Measurements from ENCODE around the gene ANTXRL. TPM values are rescaled to one million over a fixed set of nuclear protein-coding genes. Genes with fewer than 3 reads are reported as not detected.

The ANTXRL gene
- total RNA-seq, 2 experiments from 2014 or later: 0.95 TPM; not detected in 1

DNA sequence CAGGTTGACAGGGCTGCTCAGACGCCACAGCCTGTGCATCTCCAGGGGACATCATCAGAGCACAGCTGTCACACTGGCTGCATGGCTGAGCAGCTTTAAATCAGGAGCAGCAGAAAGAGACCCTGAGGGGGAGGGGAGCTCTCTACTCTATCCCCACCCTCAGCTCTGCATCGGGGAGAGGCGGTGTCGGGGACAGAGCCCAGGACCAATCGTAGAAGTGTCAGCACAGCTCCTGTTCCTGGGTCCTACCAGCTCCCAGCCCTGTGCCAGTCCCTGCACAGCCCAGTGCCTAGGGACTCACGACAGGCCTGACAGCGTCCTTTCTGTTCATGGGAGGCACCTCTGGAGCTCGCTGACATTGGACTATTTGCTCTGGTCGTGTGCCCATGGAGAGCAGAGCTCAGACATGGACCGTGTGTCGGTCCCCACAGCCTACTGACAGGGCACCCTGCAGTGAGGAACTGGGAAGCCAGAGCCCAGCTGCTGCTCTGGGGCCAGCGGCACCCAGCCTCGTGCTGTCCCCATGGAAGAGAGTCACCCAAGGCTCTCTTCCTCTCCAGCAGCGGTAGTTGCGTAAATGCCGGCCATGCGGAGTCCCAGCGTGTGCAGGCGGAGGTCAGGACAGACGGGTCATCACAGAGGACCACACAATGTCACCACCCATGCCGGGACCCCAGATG is 20.4 kb upstream of the ANTXRL start:
- no peak for TF ChIP-seq EZH2phosphoT487 (IDR thresholded peaks at IDR 0.05; ENCODE audit: borderline replicate concordance, low read depth, low read length)
- TF ChIP-seq, protein P1, sequence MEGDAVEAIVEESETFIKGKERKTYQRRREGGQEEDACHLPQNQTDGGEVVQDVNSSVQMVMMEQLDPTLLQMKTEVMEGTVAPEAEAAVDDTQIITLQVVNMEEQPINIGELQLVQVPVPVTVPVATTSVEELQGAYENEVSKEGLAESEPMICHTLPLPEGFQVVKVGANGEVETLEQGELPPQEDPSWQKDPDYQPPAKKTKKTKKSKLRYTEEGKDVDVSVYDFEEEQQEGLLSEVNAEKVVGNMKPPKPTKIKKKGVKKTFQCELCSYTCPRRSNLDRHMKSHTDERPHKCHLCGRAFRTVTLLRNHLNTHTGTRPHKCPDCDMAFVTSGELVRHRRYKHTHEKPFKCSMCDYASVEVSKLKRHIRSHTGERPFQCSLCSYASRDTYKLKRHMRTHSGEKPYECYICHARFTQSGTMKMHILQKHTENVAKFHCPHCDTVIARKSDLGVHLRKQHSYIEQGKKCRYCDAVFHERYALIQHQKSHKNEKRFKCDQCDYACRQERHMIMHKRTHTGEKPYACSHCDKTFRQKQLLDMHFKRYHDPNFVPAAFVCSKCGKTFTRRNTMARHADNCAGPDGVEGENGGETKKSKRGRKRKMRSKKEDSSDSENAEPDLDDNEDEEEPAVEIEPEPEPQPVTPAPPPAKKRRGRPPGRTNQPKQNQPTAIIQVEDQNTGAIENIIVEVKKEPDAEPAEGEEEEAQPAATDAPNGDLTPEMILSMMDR (conservative IDR thresholded peaks at IDR 0.05; ENCODE audit: low read length): no peak
- no peak overlapping the region for H2AFZ ChIP-seq (ENCODE audit: low read length)
- ChIA-PET CTCF (ENCODE audit: unreplicated experiment) (interaction anchor here (0.7 to 2.0 kb wide), 3 partner anchors 33 to 181 kb away, joined by 3 to 5 read pairs (median 3); no protein-coding TSS in a partner anchor), POLR2A (interaction anchor here (0.8 to 1.5 kb wide), 4 partner anchors 8 to 33 kb away, joined by 3 to 6 read pairs (median 4); no protein-coding TSS in a partner anchor)
- H3K36me3 ChIP-seq (ENCODE audit: insufficient read depth, low read length): peaks cover 41% of the 10 kb centered on the region
- H3K4me1 ChIP-seq (ENCODE audit: insufficient read depth, low read length, poor library complexity, severe bottlenecking): peaks cover 54% of the 10 kb centered on the region
- no peaks in the 10 kb centered on the region for H3K9me3 ChIP-seq (ENCODE audit: low read length)
- intact Hi-C loops (cut with micrococcal nuclease; ENCODE audit: unreplicated experiment): loop anchor here (10.0 kb wide), 1 partner anchor 172 kb away; no protein-coding TSS in a partner anchor
- DNase-seq (ENCODE audit: low spot score): peak; percentile 90
- peaks cover 27% of the 10 kb centered on the region for H3K79me2 ChIP-seq (ENCODE audit: insufficient read depth, low read depth, low read length)
- H3K4me2 ChIP-seq (ENCODE audit: low read length): peak overlapping the region; percentile 84
- H3K27ac ChIP-seq (ENCODE audit: low read depth, low read length, poor library complexity, severe bottlenecking): peak overlapping the region; percentile 96
- H3K9me2 ChIP-seq (ENCODE audit: insufficient read depth, low read length): no peaks in the 10 kb centered on the region
- H3K4me3 ChIP-seq (ENCODE audit: low read depth, low read length, poor library complexity, severe bottlenecking): peak overlapping the region; percentile 78
- no TSS peak for BruUV-seq (replicated peaks)
- H4K20me1 ChIP-seq (ENCODE audit: insufficient read depth, low read length): no peaks in the 10 kb centered on the region

GRCh38 chr10:46267132-46267985 is 19.4 kb upstream of the ANTXRL start:
- Histone ChIP-seq H3K4me1 (ENCODE audit: insufficient read depth, low read length, poor library complexity, severe bottlenecking) (peaks cover 62% of the 10 kb centered on the region), H4K20me1 (ENCODE audit: insufficient read depth, low read length) (no peaks in the 10 kb centered on the region), H3K4me2 (ENCODE audit: low read length) (peak overlapping the region; percentile 84), H3K36me3 (ENCODE audit: insufficient read depth, low read length) (peaks cover 32% of the 10 kb centered on the region), H3K9me3 (ENCODE audit: low read length) (no peaks in the 10 kb centered on the region), H2AFZ (ENCODE audit: low read length) (no peak overlapping the region), H3K9me2 (ENCODE audit: insufficient read depth, low read length) (no peaks in the 10 kb centered on the region), H3K4me3 (ENCODE audit: low read depth, low read length, poor library complexity, severe bottlenecking) (peak overlapping the region; percentile 78), H3K79me2 (ENCODE audit: insufficient read depth, low read depth, low read length) (peaks cover 27% of the 10 kb centered on the region), H3K27ac (ENCODE audit: low read depth, low read length, poor library complexity, severe bottlenecking) (peak overlapping the region; percentile 96)
- DNase-seq (ENCODE audit: low spot score): peak; percentile 29
- no peak for TF ChIP-seq EZH2phosphoT487 (IDR thresholded peaks at IDR 0.05; ENCODE audit: borderline replicate concordance, low read depth, low read length)
- TF ChIP-seq, protein P1 (conservative IDR thresholded peaks at IDR 0.05; ENCODE audit: low read length): no peak
- ChIA-PET POLR2A (interaction anchor here (0.8 to 2.5 kb wide), 4 partner anchors 9 to 32 kb away, joined by 3 to 14 read pairs (median 4); no protein-coding TSS in a partner anchor), CTCF (ENCODE audit: unreplicated experiment) (interaction anchor here (0.9 to 2.0 kb wide), 2 partner anchors 32 to 42 kb away, joined by 3 to 5 read pairs; no protein-coding TSS in a partner anchor)
- no TSS peak for BruUV-seq (replicated peaks)
- intact Hi-C loops (cut with micrococcal nuclease; ENCODE audit: unreplicated experiment): loop anchor here (10.0 kb wide), 1 partner anchor 173 kb away; no protein-coding TSS in a partner anchor
